Astrocyte of the cerebellum (primary cell): ENCODE results near the gene BCL11A.

ENCODE experiments used
- DNase-seq: peaks from one replicate; pipeline ENCODE4 v3.0.0-alpha.2; 2011; ENCODE audit warnings: low read depth
- H3K4me3 ChIP-seq: 2 replicates; pipeline ENCODE4 v1.5.1; 2011; ENCODE audit warnings: mild to moderate bottlenecking, low read depth, low read length, moderate library complexity
- CTCF ChIP-seq: IDR thresholded peaks from 2 replicates; pipeline ENCODE4 v1.5.1; 2012; ENCODE audit warnings: low read length, low read depth, moderate library complexity, mild to moderate bottlenecking; ENCODE audit errors: missing control alignments
- in situ Hi-C: cut with HindIII; loops from 2 replicates; pipeline ENCODE4 v1.10.0; 2017; ENCODE audit warnings: low sequenced_read_pairs

Gene BCL11A

GRCh38 chr2:60472663-60473289, 80.7 kb downstream of the BCL11A start:
- in situ Hi-C loops = no loop called here
- TF ChIP-seq CTCF = no peak
- no peak overlapping the region for H3K4me3 ChIP-seq
- no peak for DNase-seq

GRCh38 chr2:60472041-60472440, 81.4 kb downstream of the BCL11A start:
- TF ChIP-seq CTCF = no peak
- no peak for DNase-seq
- in situ Hi-C loops = no loop called here
- no peak overlapping the region for H3K4me3 ChIP-seq

- in situ Hi-C loops = no loop called here
- no peak overlapping the region for H3K4me3 ChIP-seq
- no peak for DNase-seq
- TF ChIP-seq CTCF = no peak
Observed at GRCh38 chr2:60470340-60470739, 83.1 kb downstream of the BCL11A start.

GRCh38 chr2:60469536-60470317, 83.7 kb downstream of the BCL11A start:
- H3K4me3 ChIP-seq = no peak overlapping the region
- no peak for TF ChIP-seq CTCF
- no peak for DNase-seq
- in situ Hi-C loops = no loop called here

GRCh38 chr2:60468382-60469085, 84.9 kb downstream of the BCL11A start:
- no peak for TF ChIP-seq CTCF
- in situ Hi-C loops = no loop called here
- H3K4me3 ChIP-seq = no peak overlapping the region
- no peak for DNase-seq

- no peak overlapping the region for H3K4me3 ChIP-seq
- in situ Hi-C loops = no loop called here
- TF ChIP-seq CTCF = no peak
- no peak for DNase-seq
Observed at GRCh38 chr2:60466161-60466702, 87.2 kb downstream of the BCL11A start.
